Smooth muscle cell (in vitro differentiated cells): ENCODE results near the gene TMEM135. TPM values are rescaled to one million over a fixed set of nuclear protein-coding genes. Genes with fewer than 3 reads are reported as not detected.

Experiments used
- DNase-seq: peaks from one replicate; lab custom pipeline; 2025; ENCODE audit not compliant: unreplicated experiment; lab: John Stamatoyannopoulos, UW
- H2AFZ ChIP-seq: fragments of 200-600 bp; sonication (generic); 2 replicates; pipeline ENCODE4 v1.6.0; 2016; ENCODE audit warnings: antibody characterized with exemption, low read depth, mild to moderate bottlenecking
- H3F3A ChIP-seq: fragments of 200-600 bp; sonication (generic); 2 replicates; pipeline ENCODE4 v1.6.0; 2017; ENCODE audit warnings: antibody characterized with exemption, low read depth
- H3K27ac ChIP-seq: fragments of 200-600 bp; sonication (generic); 2 replicates; pipeline ENCODE4 v1.5.1; 2016; ENCODE audit warnings: low read depth, mild to moderate bottlenecking
- H3K27me3 ChIP-seq: fragments of 200-600 bp; sonication (generic); 2 replicates; pipeline ENCODE4 v1.6.1; 2016; ENCODE audit warnings: low read depth, mild to moderate bottlenecking
- H3K36me3 ChIP-seq: fragments of 200-600 bp; sonication (generic); 2 replicates; pipeline ENCODE4 v1.5.1; 2016; ENCODE audit warnings: low read depth
- H3K4me1 ChIP-seq: fragments of 200-600 bp; sonication (generic); 2 replicates; pipeline ENCODE4 v1.5.1; 2016; ENCODE audit warnings: low read depth
- H3K4me2 ChIP-seq: fragments of 200-600 bp; sonication (generic); 2 replicates; pipeline ENCODE4 v1.6.0; 2016; ENCODE audit warnings: mild to moderate bottlenecking
- H3K4me3 ChIP-seq: fragments of 200-600 bp; sonication (generic); 2 replicates; pipeline ENCODE4 v1.5.1; 2016; ENCODE audit warnings: mild to moderate bottlenecking
- H3K79me2 ChIP-seq: fragments of 200-600 bp; sonication (generic); 2 replicates; pipeline ENCODE4 v1.6.0; 2016; ENCODE audit warnings: low read depth, mild to moderate bottlenecking
- H3K9ac ChIP-seq: fragments of 200-600 bp; sonication (generic); 2 replicates; pipeline ENCODE4 v1.6.0; 2016; ENCODE audit warnings: low read depth
- H3K9me3 ChIP-seq: fragments of 200-600 bp; sonication (generic); replicated peaks from 2 replicates; pipeline ENCODE4 v1.5.1; 2016; ENCODE audit warnings: low read depth
- H4K20me1 ChIP-seq: fragments of 200-600 bp; sonication (generic); 2 replicates; pipeline ENCODE4 v1.6.0; 2016; ENCODE audit warnings: low read depth
- CTCF ChIP-seq: fragments of 200-600 bp; sonication (generic); IDR thresholded peaks from 2 replicates; pipeline ENCODE4 v1.5.1; 2017; ENCODE audit warnings: borderline replicate concordance, mild to moderate bottlenecking, antibody characterized with exemption; ENCODE audit not compliant: insufficient read depth, poor library complexity, severe bottlenecking
- WGBS: methylation state at CpG from one replicate; pipeline ENCODE4 v1.1.7; 2016; ENCODE audit warnings: low lambda C conversion rate; 5-methylcytosine and 5-hydroxymethylcytosine counted together
- polyA plus RNA-seq: library from polyadenylated mRNA; unstranded; fragments of >200 nt; fragmentation: Nextera tagmentation; extraction: Ambion mirVana; gene quantifications from 2 replicates; pipeline ENCODE4 v1.2.1, GENCODE V29; 2016
- total RNA-seq: library from RNA; depleted of rRNA; stranded (reverse); fragments of >200 nt; gene quantifications from 2 replicates; pipeline ENCODE4 v1.2.3, GENCODE V29; 2014

Gene TMEM135
- total and polyA plus RNA-seq, 2 experiments from 2014 or later, result 12.4 to 21.7 TPM

GRCh38 chr11:87005569-87005921 lies 32.2 kb upstream of the TMEM135 start:
- no peak overlapping the region for H3K27ac ChIP-seq
- peaks cover under 1% of the 10 kb centered on the region for H3K4me1 ChIP-seq
- no peak overlapping the region for H2AFZ ChIP-seq
- peak overlapping the region; percentile 18 for H3K4me3 ChIP-seq
- H3K4me2 ChIP-seq, result no peak overlapping the region
- H3K36me3 ChIP-seq, result no peaks in the 10 kb centered on the region
- no peaks in the 10 kb centered on the region for H3F3A ChIP-seq
- no peaks in the 10 kb centered on the region for H4K20me1 ChIP-seq
- no peaks in the 10 kb centered on the region for H3K9me3 ChIP-seq
- WGBS, result 80% methylated on average over 3 of the region's 3 CpGs
- no peak for DNase-seq
- TF ChIP-seq CTCF, result no peak
- H3K9ac ChIP-seq, result no peak overlapping the region
- H3K79me2 ChIP-seq, result no peaks in the 10 kb centered on the region
- no peaks in the 10 kb centered on the region for H3K27me3 ChIP-seq

GRCh38 chr11:87006035-87006434 lies 31.7 kb upstream of the TMEM135 start:
- no peaks in the 10 kb centered on the region for H3F3A ChIP-seq
- no peaks in the 10 kb centered on the region for H3K9me3 ChIP-seq
- H4K20me1 ChIP-seq, result no peaks in the 10 kb centered on the region
- no peaks in the 10 kb centered on the region for H3K27me3 ChIP-seq
- H2AFZ ChIP-seq, result no peak overlapping the region
- H3K9ac ChIP-seq, result no peak overlapping the region
- H3K4me1 ChIP-seq, result no peaks in the 10 kb centered on the region
- no peak for TF ChIP-seq CTCF
- no peaks in the 10 kb centered on the region for H3K79me2 ChIP-seq
- no peak for DNase-seq
- H3K4me3 ChIP-seq, result no peak overlapping the region
- H3K27ac ChIP-seq, result no peak overlapping the region
- no peak overlapping the region for H3K4me2 ChIP-seq
- no peaks in the 10 kb centered on the region for H3K36me3 ChIP-seq
- WGBS, result 96% methylated on average over 4 of the region's 4 CpGs

- TF ChIP-seq CTCF, result no peak
- H3K4me2 ChIP-seq, result no peak overlapping the region
- no peaks in the 10 kb centered on the region for H3K79me2 ChIP-seq
- no peak overlapping the region for H3K4me3 ChIP-seq
- H3K27me3 ChIP-seq, result no peaks in the 10 kb centered on the region
- no peaks in the 10 kb centered on the region for H3K4me1 ChIP-seq
- no peaks in the 10 kb centered on the region for H3K36me3 ChIP-seq
- no peak overlapping the region for H3K27ac ChIP-seq
- DNase-seq, result no peak
- 93% methylated on average over 1 of the region's 1 CpG for WGBS
- H2AFZ ChIP-seq, result no peak overlapping the region
- H3K9me3 ChIP-seq, result no peaks in the 10 kb centered on the region
- H3F3A ChIP-seq, result no peaks in the 10 kb centered on the region
- no peaks in the 10 kb centered on the region for H4K20me1 ChIP-seq
- no peak overlapping the region for H3K9ac ChIP-seq
These were observed 29.8 kb upstream of the TMEM135 start for GRCh38 chr11:87007963-87008362.

GRCh38 chr11:87012089-87012488 lies 25.6 kb upstream of the TMEM135 start:
- no peak for DNase-seq
- no peaks in the 10 kb centered on the region for H4K20me1 ChIP-seq
- WGBS, result 88% methylated on average over 1 of the region's 1 CpG
- H3K4me3 ChIP-seq, result no peak overlapping the region
- H3F3A ChIP-seq, result no peaks in the 10 kb centered on the region
- H3K4me1 ChIP-seq, result no peaks in the 10 kb centered on the region
- no peaks in the 10 kb centered on the region for H3K79me2 ChIP-seq
- no peak overlapping the region for H3K4me2 ChIP-seq
- H3K9me3 ChIP-seq, result no peaks in the 10 kb centered on the region
- H3K36me3 ChIP-seq, result no peaks in the 10 kb centered on the region
- no peak overlapping the region for H3K27ac ChIP-seq
- no peak overlapping the region for H2AFZ ChIP-seq
- H3K9ac ChIP-seq, result no peak overlapping the region
- no peak for TF ChIP-seq CTCF
- no peaks in the 10 kb centered on the region for H3K27me3 ChIP-seq
